GM21390 (cell line): ENCODE measurements around the gene THAP2.
"Not testable (repeated sequence)": the region's sequence is repeated elsewhere in the genome, so short reads cannot be mapped to it uniquely, and the experiment has no call there.

Source experiments
- ATAC-seq: cut with Tn5 transposase; IDR thresholded peaks from one replicate; pipeline ENCODE4 v1.9.1; 2021; ENCODE audit not compliant: unreplicated experiment

THAP2 gene

DNA sequence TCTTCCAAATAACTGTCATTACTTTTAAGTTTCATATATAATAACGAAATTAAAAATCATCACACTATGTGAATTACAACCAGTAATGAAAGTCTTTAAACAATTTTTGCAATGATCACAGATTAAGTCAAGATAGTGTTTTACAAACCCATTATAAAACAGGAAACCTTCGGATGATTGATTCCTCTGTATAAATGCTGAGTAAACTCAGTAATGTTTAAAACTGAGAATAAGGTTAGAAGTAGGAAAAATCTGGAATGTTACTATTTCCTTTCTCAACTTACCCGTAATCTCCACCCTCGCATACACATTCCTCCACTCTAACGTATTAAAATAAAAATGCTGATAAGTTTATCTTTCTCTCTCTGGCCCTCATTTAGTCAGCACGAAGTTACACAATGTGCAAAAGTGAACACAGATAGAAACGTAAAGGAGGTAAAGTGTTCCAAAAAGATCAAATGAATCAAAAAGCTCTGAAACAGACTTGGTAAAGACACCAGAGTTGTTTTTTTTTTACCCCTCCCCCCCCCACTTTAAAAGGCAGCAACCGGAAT lies 2.0 kb upstream of the THAP2 start:
- ATAC-seq: no peak

DNA sequence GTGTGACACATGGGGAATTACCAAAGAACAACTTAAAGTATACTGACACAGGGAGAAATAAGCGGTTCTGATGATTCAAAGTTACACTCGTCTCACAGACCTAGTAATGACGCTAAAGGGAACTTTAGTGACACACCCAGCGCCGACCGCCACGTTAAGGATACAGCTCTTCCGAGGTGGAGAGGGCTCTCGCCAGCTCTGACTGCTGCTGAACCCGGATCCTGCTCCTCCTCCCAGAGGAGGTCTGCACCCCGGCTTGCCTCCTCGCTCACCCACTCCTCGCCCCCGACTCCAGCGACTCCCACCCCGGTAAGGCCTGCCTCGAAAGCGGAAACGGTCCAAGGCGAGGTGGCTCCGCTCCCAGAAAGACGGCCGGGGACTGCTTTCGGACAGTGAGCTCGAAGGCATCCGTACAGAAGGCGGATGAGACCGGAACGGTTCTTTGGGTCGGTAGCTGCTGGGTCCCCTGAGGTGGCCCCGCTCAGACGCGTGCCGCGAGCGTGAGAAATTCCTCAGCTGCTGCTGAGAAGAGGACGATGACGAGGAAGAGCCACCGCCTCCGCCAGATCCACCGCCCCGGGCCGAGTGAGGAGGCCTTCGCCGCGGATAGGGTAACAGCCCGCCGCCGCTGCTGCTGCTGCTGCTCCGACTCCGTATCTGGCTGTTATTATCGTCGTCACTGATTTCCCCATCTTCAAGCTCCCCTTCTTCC lies 1.1 kb upstream of the THAP2 start:
- ATAC-seq: peak; percentile 18

DNA sequence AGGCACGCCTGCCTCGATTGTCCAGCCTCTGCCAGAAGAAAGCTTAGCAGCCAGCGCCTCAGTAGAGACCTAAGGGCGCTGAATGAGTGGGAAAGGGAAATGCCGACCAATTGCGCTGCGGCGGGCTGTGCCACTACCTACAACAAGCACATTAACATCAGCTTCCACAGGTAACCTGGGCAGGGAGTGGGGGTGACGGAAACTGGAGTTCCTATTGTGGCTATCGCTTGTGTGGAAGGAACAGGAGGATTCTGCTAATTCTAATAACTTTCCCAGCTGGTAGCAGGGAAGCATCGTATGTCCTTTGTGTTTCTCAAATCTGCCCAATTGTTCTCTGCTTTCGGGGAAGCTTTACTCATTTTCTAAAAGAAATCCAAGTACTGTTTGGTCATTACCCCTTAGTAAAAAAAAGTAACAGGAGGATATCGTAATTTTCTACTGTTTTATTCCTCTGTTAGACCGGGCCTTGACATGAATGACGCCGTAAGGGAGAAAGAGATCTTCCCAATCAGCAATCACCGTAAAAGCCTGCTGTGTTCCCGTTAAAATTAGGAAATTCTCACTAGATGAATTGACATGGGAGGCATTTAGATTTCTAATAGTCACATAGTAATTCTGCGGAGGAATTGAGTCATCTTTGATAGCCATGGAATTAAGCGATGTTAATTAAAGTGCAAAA lies 449 bp downstream of the THAP2 start:
- peak; percentile 13 for ATAC-seq

DNA sequence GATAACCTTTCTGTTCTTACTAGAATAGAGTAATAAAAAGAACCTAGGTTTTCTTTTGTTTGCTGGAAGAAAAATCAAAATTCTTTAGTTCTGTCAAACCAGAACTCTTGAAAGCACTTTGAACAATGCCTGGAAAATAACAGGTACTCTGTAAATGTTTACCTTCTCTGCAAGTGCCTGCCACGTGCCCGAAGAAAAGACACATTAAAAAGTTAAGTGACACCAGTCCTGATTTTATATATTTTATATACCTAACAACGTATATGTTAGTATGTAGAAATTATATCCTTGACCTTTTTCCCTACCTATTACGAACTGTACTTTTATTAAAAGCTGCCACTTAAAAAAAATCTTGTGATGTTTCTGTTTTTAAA lies 976 bp downstream of the THAP2 start:
- ATAC-seq: no peak

DNA sequence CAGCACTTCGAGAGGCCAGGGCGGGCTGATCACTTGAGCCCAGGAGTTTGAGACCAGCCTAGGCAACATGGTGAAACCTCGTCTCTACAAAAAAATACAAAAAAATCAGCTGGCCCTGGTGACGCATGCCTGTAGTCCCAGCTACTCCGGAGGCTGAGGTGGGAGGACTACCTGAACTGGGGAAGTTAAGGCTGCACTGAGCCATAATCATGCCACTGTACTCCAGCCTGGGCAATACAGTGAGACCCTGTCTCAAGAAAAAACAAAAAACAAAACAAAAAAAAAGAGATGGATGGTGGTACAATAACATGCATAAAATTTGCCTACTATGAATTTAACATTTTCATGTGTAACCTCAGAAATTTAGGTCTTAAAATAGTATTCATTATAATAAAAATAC lies 2.2 kb downstream of the THAP2 start:
- ATAC-seq: no peak

DNA sequence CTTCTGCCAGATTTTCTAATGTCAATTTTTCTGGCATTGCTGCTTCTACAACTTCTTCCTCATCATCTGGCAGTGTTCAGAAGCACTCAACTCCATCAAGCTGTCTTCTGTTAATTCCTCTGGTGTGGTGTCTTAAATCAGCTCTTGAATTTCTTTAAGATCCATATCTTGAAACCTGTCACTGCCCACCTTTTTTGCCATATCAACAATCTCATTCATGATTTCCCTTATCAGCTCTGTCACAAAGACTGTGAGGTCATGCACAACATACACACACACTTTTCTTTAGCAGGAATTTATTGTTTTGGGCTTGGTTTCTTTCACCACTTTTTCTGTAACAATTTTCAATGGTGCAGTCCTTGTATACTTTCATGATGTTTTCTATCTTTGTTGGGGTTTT lies 7.2 kb downstream of the THAP2 start:
- no peak for ATAC-seq

DNA sequence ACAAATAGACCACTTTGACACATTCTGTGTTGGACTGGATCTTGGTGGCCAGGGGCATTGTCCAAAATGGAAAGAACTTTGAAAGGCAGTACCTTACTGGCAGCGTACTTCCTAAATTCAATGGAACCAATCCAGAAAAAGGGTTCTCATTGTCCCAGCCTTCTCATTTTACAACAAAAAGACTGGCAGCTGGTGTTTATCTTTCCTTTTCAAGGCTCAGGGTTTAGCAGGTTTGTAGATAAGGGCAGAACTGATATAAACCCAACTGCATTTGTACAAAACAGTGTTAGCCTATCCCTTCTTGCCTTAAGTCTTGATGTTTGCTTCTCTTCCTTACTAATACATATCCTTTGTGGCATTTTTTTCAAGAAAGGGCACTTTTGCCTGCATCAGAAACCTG lies 7.7 kb downstream of the THAP2 start:
- no peak for ATAC-seq

DNA sequence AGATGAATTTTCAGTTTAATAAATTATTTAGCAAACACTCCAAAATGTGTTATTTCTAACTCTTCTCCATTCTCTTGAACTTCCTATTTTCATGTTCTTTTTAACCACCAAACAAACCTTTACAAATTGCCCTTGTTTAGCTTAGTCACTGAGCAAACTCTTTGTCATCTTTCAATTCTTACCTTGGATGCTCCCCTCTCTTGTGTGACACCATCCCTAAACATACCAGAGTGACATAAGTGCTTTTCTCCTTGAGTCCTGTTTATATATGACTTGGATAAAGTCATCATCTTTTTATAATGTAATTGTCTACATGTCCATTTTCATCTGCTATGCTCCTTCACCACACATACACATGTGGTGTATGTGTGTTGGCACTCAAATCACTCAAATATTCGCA lies 18.4 kb downstream of the THAP2 start:
- ATAC-seq: no peak

DNA sequence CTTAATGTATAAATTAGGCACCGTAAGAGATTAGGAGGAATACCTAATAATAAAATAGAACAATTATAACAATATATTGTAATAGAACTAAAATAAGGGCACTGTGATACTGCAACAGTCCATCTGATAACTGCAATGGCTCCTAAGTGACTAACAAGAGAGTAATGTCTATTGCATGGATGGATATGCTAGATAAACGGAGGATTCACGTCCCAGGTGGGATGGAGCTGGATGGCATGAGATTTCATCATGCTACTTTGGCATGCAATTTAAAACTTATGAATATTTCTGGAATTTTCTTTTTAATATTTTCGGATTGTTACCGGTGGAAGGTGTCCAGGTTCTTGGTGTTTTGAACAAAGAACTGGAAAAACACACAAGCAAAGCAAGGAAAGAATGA lies 19.5 kb downstream of the THAP2 start:
- ATAC-seq: no peak

DNA sequence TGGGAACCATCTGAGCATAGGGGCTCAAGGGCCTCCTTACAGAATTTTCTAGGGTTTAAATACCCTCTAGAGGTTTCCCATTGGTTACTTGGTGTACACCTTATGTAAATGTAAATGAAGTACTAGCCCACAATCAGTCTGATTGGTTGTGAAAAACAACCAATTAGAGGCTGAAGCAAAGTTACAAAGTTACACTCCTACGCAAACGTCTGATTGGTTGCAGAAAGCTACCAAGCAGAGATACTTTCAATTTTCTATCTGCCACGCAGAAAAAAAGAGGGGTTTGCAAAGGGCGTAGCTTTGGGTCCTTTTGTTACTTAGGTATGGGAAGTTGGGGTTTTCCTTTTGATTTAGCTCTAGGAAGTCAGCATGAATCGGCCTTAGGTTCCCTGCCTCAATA lies 20.0 kb downstream of the THAP2 start:
- ATAC-seq: no peak

DNA sequence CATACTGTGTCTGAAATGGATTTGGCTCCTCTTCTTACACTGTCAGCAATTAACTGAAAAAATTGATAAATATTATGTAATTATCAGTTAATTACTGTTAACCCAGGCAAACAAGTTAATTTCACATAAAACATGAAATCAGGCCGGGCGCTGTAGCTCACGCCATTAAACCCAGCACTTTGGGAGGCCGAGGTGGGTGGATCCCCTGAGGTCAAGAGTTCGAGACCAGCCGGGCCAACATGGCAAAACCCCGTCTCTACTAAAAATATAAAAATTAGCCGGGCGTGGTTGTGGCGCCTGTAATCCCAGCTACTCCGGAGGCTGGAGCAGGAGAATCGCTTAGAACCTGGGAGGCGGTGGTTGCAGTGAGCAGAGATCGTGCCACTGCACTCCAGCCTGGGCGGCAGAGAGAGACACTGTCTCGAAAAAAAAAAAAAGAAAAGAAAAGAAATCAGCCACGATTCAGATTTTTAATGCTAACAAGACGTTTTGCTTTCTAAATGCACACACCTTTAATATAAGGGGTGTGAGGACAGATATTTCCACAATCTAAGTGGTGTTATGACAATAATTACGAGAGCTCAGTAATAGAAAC lies 21.3 kb downstream of the THAP2 start:
- ATAC-seq: no peak

DNA sequence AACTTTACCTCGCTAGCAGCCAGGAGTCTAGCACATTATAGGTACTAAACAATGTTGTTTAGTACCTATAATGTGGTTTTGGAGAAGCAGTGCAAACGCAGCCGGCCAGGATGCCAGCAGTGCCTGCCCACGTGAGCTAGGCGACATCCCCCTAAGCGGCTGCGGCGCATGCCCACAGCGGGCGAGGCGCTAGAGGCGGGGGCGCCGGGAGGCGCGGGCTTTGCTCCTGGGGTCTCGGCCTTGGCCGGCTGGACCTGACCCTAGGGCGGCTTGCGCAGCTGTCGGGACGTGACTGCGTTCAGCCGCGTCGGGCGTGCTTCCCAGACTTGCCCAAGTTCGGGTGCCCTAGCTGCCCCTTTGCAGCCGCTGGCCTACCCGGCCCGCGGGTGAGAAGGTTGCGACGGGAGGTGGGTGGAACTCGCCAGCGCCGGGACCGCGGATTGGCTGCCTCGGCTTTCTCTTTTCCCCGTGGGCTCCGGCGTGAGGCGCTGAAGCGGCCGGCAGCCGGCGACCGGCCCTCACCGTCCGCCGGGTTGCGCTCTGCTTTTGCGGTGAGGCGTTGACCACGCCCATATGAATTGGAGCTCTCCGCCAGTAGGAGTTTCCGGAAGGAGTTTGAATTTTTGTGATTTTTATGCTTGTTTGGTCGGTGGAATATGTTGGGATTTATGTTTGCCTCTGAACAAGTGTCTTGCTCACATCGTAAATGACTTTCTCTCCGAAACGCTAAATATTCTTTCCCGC lies 22.0 kb downstream of the THAP2 start, which contains the start of gene TMEM19:
TMEM19 (plus strand) TSS at position 169 of the 744 bp plus-strand sequence. CDS start 599 bp downstream, outside the sequence.
- peak; percentile 85 for ATAC-seq

DNA sequence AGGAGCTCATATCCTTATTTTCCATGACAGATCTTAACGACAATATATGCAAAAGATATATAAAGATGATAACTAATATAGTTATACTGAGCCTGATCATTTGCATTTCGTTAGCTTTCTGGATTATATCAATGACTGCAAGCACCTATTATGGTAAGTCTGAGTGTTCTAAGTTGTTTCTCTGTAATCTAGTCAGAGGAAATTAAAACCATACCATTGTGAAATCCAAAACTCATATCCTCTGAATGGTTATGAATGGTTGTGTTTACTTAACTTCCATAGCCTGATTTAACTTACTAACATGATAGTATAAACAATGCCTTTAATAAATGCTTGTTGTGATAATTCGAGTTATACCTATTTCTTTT lies 22.5 kb downstream of the THAP2 start:
- no peak for ATAC-seq

DNA sequence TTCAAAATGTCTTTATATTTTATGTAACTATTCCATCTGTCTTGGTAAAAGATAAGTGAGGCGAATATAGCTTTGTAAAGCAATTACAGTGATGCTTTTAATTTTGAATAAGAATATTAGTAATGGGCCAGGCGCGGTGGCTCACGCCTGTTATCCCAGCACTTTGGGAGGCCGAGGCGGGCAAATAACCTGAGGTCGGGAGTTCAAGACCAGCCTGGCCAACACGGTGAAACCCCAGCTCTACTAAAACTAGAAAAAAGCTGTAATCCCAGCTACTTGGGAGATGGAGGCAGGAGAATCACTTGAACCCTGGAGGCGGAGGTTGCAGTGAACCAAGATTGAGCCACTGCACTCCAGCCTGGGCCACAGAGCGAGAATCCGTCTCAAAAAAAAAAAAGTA lies 23.1 kb downstream of the THAP2 start:
- ATAC-seq: not testable (repeated sequence)

DNA sequence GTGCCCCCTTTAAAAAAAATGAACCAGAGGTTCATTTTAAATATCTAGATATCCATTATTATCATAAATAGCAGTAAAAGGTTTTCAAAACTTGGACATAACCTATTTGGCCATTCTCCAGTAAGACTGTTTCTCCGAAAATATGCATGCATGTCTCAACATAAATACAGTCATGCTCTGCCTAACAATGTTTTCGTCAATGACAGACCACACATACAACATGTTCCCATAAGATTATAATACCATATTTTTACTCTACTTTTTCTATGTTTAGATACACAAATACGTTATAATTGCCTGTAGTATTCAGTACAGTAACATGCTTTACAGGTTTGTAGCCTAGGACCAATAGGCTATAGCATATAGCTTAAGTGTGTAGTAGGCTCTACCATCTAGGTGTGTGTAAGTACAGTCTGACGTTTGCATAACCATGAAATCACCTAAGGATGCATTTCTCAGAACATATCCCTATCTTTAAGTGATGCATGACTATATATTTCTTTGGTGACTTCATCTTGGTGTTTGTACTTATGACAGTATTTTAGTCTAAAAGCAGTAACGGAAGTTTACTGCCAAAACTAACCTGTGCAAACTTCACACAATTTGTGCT lies 25.0 kb downstream of the THAP2 start:
- ATAC-seq: no peak

DNA sequence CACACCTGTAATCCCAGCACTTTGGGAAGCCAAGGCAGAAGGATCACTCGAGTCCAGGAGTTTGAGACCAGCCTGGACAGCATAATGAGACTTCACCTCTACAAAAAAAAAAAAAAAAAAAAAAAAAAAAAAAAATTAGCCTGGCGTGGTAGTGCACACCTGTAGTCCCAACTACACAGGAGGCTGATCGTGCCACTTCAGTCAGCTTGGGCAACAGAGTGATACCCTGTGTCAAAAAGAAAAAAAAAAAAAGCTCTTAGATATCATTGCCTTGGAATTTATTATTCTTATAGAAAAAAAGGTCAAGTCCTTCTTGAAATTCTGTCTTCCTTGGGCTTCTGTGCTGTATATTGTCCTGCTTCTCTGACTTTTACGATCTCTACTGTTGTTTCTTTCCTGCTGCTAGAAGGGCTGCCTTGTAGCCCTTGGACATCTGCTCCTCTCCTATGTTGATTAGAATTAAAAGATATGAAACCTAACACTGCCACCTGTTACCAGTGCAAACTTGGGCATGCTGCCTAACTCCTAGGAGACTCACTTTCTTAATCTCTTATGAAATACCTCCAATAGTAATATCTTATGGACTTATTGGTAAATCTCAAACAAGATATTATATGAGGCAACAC lies 27.5 kb downstream of the THAP2 start:
- no peak for ATAC-seq

DNA sequence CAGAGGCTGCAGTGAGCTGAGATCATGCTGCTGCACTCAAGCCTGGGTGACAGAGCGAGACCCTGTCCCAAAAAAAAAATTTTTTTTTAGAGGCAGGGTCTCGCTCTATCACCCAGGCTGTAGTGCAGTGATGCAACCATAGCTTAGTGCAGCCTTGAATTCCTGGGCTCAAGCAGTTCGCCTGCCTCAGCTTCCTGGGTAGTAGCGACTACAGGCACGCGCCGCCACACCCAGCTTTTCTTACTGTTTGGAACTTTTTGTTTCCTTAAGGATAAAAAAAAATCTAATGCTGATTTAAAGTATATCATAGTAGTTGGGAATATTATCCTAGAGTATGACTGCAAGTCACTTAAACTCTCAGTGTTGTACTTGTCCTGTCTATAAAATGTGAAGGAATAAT lies 29.0 kb downstream of the THAP2 start:
- no peak for ATAC-seq

DNA sequence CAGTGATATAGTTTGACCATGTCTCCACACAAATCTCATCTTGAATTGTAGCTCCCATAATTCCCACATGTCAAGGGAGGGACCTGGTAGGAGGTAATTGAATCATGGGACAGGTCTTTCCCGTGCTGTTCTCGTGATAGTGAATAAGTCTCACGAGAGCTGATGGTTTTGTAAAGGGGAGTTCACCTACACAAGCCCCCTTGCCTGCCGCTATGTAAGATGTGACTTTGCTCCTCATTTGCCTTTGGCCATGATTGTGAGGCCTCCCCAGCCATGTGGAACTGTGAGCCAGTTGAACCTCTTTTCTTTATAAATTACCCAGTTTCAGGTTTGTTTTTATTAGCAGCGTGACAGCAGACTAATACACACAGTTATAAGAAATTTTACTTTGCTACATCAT lies 29.6 kb downstream of the THAP2 start:
- ATAC-seq: peak; percentile 17

DNA sequence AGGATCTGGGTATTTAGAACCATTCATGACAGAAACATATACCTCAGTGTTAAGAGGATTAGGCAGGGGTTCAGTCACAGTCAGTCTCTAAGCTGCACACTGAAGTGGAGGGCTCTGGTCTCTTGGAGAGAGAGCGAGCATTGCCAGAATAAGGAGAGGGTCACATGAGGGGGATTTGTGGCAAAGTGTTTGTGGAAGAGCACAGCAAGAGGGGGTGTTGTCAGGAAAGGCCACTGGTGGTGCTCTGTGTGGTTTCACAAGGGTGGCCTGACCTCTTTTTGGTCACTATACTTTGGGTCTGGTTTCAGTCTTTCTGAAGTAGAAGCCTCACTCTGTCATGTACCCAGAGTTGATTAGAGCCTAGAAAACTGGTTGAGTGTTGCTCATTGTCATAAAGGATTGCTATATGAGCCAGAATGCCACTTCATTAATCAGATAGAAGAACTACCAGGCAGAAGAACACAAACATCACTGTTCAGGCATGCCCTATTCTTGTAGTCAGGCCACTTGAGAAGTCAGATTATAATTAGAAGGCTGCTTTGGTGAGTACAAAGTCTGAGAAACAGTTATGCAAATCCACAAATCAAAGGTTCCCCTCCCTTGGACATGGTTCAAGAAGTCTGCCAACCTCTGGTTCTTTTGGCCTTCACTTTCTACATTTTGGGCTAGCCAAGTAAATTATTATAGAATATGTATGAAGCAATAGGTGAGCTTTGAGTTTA lies 30.2 kb downstream of the THAP2 start:
- ATAC-seq: peak; percentile 86

DNA sequence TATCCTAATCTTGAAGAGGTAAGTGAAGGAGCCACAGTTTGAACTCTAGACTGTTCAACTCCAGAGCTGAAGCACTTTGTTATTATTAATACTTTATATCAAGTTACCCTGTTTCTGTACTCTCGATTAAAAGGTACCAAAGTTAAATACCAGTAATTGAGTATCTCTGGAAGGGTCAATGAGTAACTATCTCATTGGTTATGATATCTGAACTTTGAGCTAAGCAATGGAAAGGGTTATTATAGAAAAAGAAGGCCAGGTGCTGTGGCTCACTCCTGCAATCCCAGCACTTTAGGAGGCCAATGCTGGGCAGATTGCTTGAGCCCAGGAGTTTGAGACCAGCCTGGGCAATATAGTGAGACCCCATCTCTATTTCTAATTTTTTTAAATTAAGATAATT lies 31.7 kb downstream of the THAP2 start:
- no peak for ATAC-seq
